ENCODE results near the gene WDR20.

DNA sequence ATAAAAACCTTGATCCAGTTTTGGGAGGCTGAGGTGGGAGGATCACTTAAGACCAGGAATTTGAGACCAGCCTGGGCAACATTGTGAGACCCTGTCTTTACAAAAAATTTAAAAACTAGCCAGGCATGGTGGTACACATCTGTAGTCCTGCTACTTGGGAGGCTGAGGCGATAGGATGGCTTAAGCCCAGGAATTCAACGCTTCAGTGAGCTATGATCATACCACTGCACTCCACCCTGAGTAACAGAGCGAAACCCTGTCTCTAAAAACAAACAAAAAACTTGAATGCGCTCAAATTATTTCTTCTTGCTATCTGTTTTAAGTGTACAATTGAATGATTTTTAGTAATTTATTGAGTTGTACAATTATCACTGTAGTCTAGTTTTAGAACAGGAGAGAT is 20.1 kb downstream of the WDR20 start:
- TF ChIP-seq EZH2 (IDR thresholded peaks at IDR 0.05; ENCODE audit: insufficient read depth, poor library complexity, severe bottlenecking) (no peak), EZH2phosphoT487 (IDR thresholded peaks at IDR 0.05; ENCODE audit: insufficient read depth, low read depth) (no peak)

All from GM23248 (cell line).